Osteoblast (primary cell): ENCODE measurements around the gene DYRK1A. TPM values are rescaled to one million over a fixed set of nuclear protein-coding genes. Genes with fewer than 3 reads are reported as not detected.

ENCODE experiments used
- DNase-seq: peaks from one replicate; pipeline ENCODE4 v3.0.0; 2011; ENCODE audit warnings: low spot score, mixed read lengths; ENCODE audit not compliant: insufficient read length; ENCODE audit errors: missing footprints
- H2AFZ ChIP-seq: 2 replicates; pipeline ENCODE4 v1.6.0; 2011; ENCODE audit warnings: mild to moderate bottlenecking, low read length
- H3K27ac ChIP-seq: 2 replicates; pipeline ENCODE4 v1.5.1; 2011; ENCODE audit warnings: mild to moderate bottlenecking, low read depth, low read length, moderate library complexity
- H3K27me3 ChIP-seq: 2 replicates; pipeline ENCODE4 v1.6.0; 2012; ENCODE audit warnings: mild to moderate bottlenecking, control low read depth, inconsistent platforms, low read length, moderate library complexity; ENCODE audit not compliant: insufficient read depth
- H3K36me3 ChIP-seq: 2 replicates; pipeline ENCODE4 v1.5.1; 2011; ENCODE audit warnings: mild to moderate bottlenecking, low read length, control low read depth, moderate library complexity; ENCODE audit not compliant: insufficient read depth
- H3K4me1 ChIP-seq: 2 replicates; pipeline ENCODE4 v1.5.1; 2011; ENCODE audit warnings: mild to moderate bottlenecking, low read length, control low read depth, moderate library complexity; ENCODE audit not compliant: insufficient read depth
- H3K4me2 ChIP-seq: 2 replicates; pipeline ENCODE4 v1.6.0; 2011; ENCODE audit warnings: mild to moderate bottlenecking, low read length; ENCODE audit not compliant: insufficient read depth
- H3K4me3 ChIP-seq: fragments of 200-600 bp; sonication (generic); 3 replicates; pipeline ENCODE4 v1.5.1; 2012; ENCODE audit warnings: mild to moderate bottlenecking, low read length, inconsistent platforms; ENCODE audit not compliant: insufficient read depth
- H3K79me2 ChIP-seq: 2 replicates; pipeline ENCODE4 v1.6.0; 2012; ENCODE audit warnings: mild to moderate bottlenecking, low read length, control low read depth, inconsistent platforms; ENCODE audit not compliant: insufficient read depth
- H3K9me3 ChIP-seq: 2 replicates; pipeline ENCODE4 v1.5.1; 2011; ENCODE audit warnings: low read depth, low read length, control low read depth
- H4K20me1 ChIP-seq: 2 replicates; pipeline ENCODE4 v1.6.0; 2012; ENCODE audit warnings: mild to moderate bottlenecking, low read length, control low read depth; ENCODE audit not compliant: insufficient read depth
- total RNA-seq: library from RNA; depleted of rRNA; stranded (reverse); fragments of >200 nt; gene quantifications from 2 replicates; pipeline ENCODE4 v1.2.3, GENCODE V29; 2012
- TF ChIP-seq, protein P1 (sequence below): IDR thresholded peaks from 2 replicates; pipeline ENCODE4 v1.5.1; 2011; ENCODE audit warnings: mild to moderate bottlenecking, low read depth, low read length, moderate library complexity; ENCODE audit errors: extremely low read depth

The DYRK1A gene
- total RNA-seq, 1 donor: 99.2 TPM

- DNase-seq: no peak
- Histone ChIP-seq H3K4me2 (no peak overlapping the region), H4K20me1 (peaks cover 81% of the 10 kb centered on the region), H3K27me3 (no peaks in the 10 kb centered on the region), H3K4me1 (peaks cover 29% of the 10 kb centered on the region), H2AFZ (no peak overlapping the region), H3K36me3 (no peaks in the 10 kb centered on the region), H3K79me2 (peaks cover 98% of the 10 kb centered on the region), H3K4me3 (no peak overlapping the region), H3K27ac (no peak overlapping the region), H3K9me3 (no peaks in the 10 kb centered on the region)
- TF ChIP-seq, protein P1, sequence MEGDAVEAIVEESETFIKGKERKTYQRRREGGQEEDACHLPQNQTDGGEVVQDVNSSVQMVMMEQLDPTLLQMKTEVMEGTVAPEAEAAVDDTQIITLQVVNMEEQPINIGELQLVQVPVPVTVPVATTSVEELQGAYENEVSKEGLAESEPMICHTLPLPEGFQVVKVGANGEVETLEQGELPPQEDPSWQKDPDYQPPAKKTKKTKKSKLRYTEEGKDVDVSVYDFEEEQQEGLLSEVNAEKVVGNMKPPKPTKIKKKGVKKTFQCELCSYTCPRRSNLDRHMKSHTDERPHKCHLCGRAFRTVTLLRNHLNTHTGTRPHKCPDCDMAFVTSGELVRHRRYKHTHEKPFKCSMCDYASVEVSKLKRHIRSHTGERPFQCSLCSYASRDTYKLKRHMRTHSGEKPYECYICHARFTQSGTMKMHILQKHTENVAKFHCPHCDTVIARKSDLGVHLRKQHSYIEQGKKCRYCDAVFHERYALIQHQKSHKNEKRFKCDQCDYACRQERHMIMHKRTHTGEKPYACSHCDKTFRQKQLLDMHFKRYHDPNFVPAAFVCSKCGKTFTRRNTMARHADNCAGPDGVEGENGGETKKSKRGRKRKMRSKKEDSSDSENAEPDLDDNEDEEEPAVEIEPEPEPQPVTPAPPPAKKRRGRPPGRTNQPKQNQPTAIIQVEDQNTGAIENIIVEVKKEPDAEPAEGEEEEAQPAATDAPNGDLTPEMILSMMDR: no peak
Observed at GRCh38 chr21:37375866-37376574, 9.4 kb downstream of the DYRK1A start.

GRCh38 chr21:37378700-37379139 lies 12.1 kb downstream of the DYRK1A start:
- TF ChIP-seq, protein P1: no peak
- no peak for DNase-seq
- peaks cover 78% of the 10 kb centered on the region for H4K20me1 ChIP-seq
- no peak overlapping the region for H2AFZ ChIP-seq
- no peak overlapping the region for H3K27ac ChIP-seq
- H3K9me3 ChIP-seq: no peaks in the 10 kb centered on the region
- peaks cover 98% of the 10 kb centered on the region for H3K79me2 ChIP-seq
- peaks cover 17% of the 10 kb centered on the region for H3K4me1 ChIP-seq
- H3K27me3 ChIP-seq: no peaks in the 10 kb centered on the region
- no peaks in the 10 kb centered on the region for H3K36me3 ChIP-seq
- H3K4me3 ChIP-seq: no peak overlapping the region
- no peak overlapping the region for H3K4me2 ChIP-seq

DNA sequence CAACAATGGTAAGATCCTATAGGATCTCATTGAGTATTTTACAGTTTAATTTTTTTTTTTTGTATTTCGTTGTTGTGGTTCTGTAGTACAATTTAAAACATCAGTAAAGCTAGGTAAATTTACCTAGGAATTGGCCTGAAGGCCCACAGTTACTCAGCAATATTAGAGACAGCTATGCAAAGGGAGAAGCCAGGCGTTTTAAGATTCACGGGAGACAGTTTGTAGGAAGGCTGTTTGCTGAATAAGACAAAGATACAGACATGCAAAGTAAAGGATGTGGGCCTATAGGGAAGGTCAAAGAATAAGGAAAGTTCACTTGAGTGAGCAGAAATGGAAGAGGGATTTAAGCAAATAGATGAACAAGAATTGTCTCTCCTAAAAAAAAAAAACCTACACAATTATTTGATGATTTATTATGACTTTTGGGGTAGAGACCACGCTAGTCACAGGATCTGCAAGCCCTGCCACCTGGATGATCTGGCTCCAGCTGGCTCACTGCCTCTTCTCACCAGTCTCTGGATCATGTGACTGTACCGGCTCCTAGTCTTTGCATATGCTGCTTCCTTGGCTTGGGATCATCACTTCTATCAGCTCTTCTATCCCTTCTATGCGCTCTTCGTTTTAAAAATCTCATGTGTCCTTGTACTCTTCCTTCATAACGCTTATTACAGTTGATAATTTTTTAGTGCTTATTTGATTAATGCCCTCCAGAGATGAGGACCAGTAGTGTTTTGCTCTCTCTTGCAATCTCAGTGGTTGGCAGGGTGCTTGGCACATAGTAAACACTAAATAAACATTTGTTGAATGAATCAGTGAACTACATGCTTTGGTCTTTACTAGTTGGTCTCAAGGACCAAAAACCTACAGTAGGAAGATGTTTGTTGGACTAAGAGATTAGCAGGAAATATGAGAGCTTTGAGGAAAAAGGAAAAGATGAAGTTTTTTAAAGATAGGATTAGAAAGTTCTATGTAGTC lies 14.1 kb downstream of the DYRK1A start:
- Histone ChIP-seq H3K27ac (no peak overlapping the region), H4K20me1 (peaks cover 88% of the 10 kb centered on the region)
- TF ChIP-seq, protein P1: no peak

More for the DNA sequence above, 14.1 kb downstream of the DYRK1A start:
- H3K9me3 ChIP-seq: no peaks in the 10 kb centered on the region
- no peaks in the 10 kb centered on the region for H3K27me3 ChIP-seq
- no peaks in the 10 kb centered on the region for H3K4me1 ChIP-seq
- DNase-seq: no peak
- no peak overlapping the region for H3K4me3 ChIP-seq
- no peaks in the 10 kb centered on the region for H3K36me3 ChIP-seq
- H3K4me2 ChIP-seq: no peak overlapping the region
- no peak overlapping the region for H2AFZ ChIP-seq
- H3K79me2 ChIP-seq: peaks cover 100% of the 10 kb centered on the region
